NT2/D1 (cell line): ENCODE measurements around the gene RC3H2.
A peak's percentile ranks its signal among the peaks of the same experiment; 100 is the strongest.
"Not testable (repeated sequence)": the region's sequence is repeated elsewhere in the genome, so short reads cannot be mapped to it uniquely, and the experiment has no call there.

Experiments
- DNase-seq: peaks from one replicate; pipeline ENCODE4 v3.0.0-alpha.2; 2011; ENCODE audit warnings: low read depth, low spot score
- H3K27me3 ChIP-seq: 2 replicates; pipeline ENCODE4 v1.6.0; 2011; ENCODE audit warnings: mild to moderate bottlenecking; ENCODE audit not compliant: insufficient read length, insufficient read depth
- H3K36me3 ChIP-seq: 2 replicates; pipeline ENCODE4 v1.6.1; 2011; ENCODE audit warnings: mild to moderate bottlenecking, low read length, mixed read lengths; ENCODE audit not compliant: insufficient read depth, insufficient read length
- H3K4me1 ChIP-seq: 2 replicates; pipeline ENCODE4 v1.5.1; 2011; ENCODE audit not compliant: insufficient read depth, insufficient read length
- H3K4me3 ChIP-seq: 2 replicates; pipeline ENCODE4 v1.5.1; 2011; ENCODE audit warnings: low read depth; ENCODE audit not compliant: insufficient read length
- H3K9ac ChIP-seq: 2 replicates; pipeline ENCODE4 v1.6.0; 2011; ENCODE audit warnings: low read depth; ENCODE audit not compliant: insufficient read length
- H3K9me3 ChIP-seq: 2 replicates; pipeline ENCODE4 v1.5.1; 2011; ENCODE audit warnings: mild to moderate bottlenecking, low read length; ENCODE audit not compliant: insufficient read depth
- SUZ12 ChIP-seq: IDR thresholded peaks from 2 replicates; pipeline ENCODE4 v1.6.1; 2011; ENCODE audit not compliant: insufficient read length, insufficient read depth; ENCODE audit errors: extremely low read depth
- YY1 ChIP-seq: IDR thresholded peaks from 2 replicates; pipeline ENCODE4 v1.6.1; 2011; ENCODE audit not compliant: insufficient read length, insufficient read depth
- ZNF274 ChIP-seq: IDR thresholded peaks from 2 replicates; pipeline ENCODE4 v1.6.1; 2011; ENCODE audit warnings: mild to moderate bottlenecking, low read depth, low read length

Gene RC3H2

GRCh38 chr9:122841501-122841900 is 63.7 kb downstream of the RC3H2 start:
- Histone ChIP-seq H3K9me3 (no peaks in the 10 kb centered on the region), H3K4me1 (no peaks in the 10 kb centered on the region), H3K4me3 (no peak overlapping the region), H3K27me3 (no peaks in the 10 kb centered on the region), H3K36me3 (peaks cover under 1% of the 10 kb centered on the region), H3K9ac (no peak overlapping the region)
- DNase-seq = no peak
- TF ChIP-seq SUZ12 (no peak), YY1 (no peak), ZNF274 (no peak)

- not testable (repeated sequence) for H3K9me3 ChIP-seq, H3K4me1 ChIP-seq, H3K36me3 ChIP-seq, DNase-seq, H3K4me3 ChIP-seq, H3K9ac ChIP-seq, H3K27me3 ChIP-seq
Measured at GRCh38 chr9:122838441-122838840, 66.7 kb downstream of the RC3H2 start.

- Histone ChIP-seq H3K9ac (no peak overlapping the region), H3K27me3 (no peaks in the 10 kb centered on the region), H3K9me3 (no peaks in the 10 kb centered on the region), H3K4me1 (no peaks in the 10 kb centered on the region), H3K36me3 (no peaks in the 10 kb centered on the region), H3K4me3 (no peak overlapping the region)
- no peak for TF ChIP-seq ZNF274
- no peak for TF ChIP-seq YY1
- no peak for TF ChIP-seq SUZ12
- no peak for DNase-seq
Measured at GRCh38 chr9:122837266-122837850, 67.8 kb downstream of the RC3H2 start.

- no peak for TF ChIP-seq ZNF274
- no peak for TF ChIP-seq SUZ12
- TF ChIP-seq YY1 = no peak
- H3K4me1 ChIP-seq = peaks cover 1% of the 10 kb centered on the region
- no peaks in the 10 kb centered on the region for H3K27me3 ChIP-seq
- H3K9ac ChIP-seq = no peak overlapping the region
- no peak overlapping the region for H3K4me3 ChIP-seq
- H3K36me3 ChIP-seq = no peaks in the 10 kb centered on the region
- no peaks in the 10 kb centered on the region for H3K9me3 ChIP-seq
- DNase-seq = no peak
Measured at GRCh38 chr9:122835313-122835731, 69.8 kb downstream of the RC3H2 start.

DNA sequence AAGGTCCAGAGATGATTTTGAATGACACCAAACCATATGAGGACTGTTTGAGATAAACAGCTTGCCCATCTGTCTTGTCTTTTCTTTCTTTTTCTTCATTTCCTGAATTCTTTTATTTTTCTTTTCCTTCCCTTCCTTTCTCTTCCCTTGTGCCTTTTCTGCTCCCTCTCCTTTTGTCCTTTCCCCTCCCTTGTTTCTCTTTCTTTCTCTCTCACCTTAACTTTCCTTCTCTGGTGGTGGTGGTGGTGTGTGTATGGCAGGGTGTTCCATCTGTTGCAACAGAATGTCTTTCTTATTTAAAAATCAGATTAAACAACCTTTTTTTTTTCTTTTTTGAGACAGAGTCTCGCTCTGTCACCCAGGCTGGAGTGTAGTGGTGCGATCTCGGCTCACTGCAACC is 73.0 kb downstream of the RC3H2 start:
- no peaks in the 10 kb centered on the region for H3K36me3 ChIP-seq
- no peak for TF ChIP-seq ZNF274
- no peak overlapping the region for H3K4me3 ChIP-seq
- no peaks in the 10 kb centered on the region for H3K9me3 ChIP-seq
- peaks cover 1% of the 10 kb centered on the region for H3K4me1 ChIP-seq
- DNase-seq = no peak
- H3K27me3 ChIP-seq = no peaks in the 10 kb centered on the region
- no peak overlapping the region for H3K9ac ChIP-seq

DNA sequence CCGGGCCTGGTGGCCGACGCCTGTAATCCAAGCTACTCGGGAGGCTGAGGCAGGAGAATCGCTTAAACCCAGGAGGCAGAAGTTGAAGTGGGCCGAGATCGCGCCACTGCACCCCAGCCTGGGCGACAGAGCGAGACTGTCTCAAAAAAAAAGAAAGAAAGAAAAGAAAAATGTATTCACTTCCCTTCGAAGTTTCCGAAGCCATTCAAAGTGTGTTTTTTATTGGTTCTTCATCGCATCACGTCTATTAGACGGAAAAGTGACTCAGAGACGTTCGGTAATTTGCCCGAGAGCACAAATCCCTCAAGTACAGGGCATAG is 76.2 kb downstream of the RC3H2 start:
- not testable (repeated sequence) for H3K27me3 ChIP-seq, H3K4me1 ChIP-seq, H3K9ac ChIP-seq, H3K9me3 ChIP-seq, DNase-seq, H3K4me3 ChIP-seq
- H3K36me3 ChIP-seq = peaks cover 27% of the 10 kb centered on the region

- peak; percentile 9 for DNase-seq
- H3K4me1 ChIP-seq = peaks cover 1% of the 10 kb centered on the region
- no peaks in the 10 kb centered on the region for H3K9me3 ChIP-seq
- TF ChIP-seq YY1 (no peak), SUZ12 (no peak), ZNF274 (no peak)
- H3K9ac ChIP-seq = peak overlapping the region; percentile 99
- peak overlapping the region; percentile 80 for H3K4me3 ChIP-seq
- no peaks in the 10 kb centered on the region for H3K27me3 ChIP-seq
- peaks cover 38% of the 10 kb centered on the region for H3K36me3 ChIP-seq
Measured at GRCh38 chr9:122827761-122828093, 77.4 kb downstream of the RC3H2 start.

GRCh38 chr9:122822938-122823337 is 82.2 kb downstream of the RC3H2 start:
- no peaks in the 10 kb centered on the region for H3K9me3 ChIP-seq
- TF ChIP-seq YY1 (no peak), SUZ12 (no peak), ZNF274 (no peak)
- H3K9ac ChIP-seq = no peak overlapping the region
- H3K36me3 ChIP-seq = peaks cover 76% of the 10 kb centered on the region
- no peak for DNase-seq
- no peaks in the 10 kb centered on the region for H3K4me1 ChIP-seq
- H3K27me3 ChIP-seq = no peaks in the 10 kb centered on the region
- H3K4me3 ChIP-seq = no peak overlapping the region

GRCh38 chr9:122822056-122822455 is 83.1 kb downstream of the RC3H2 start:
- Histone ChIP-seq H3K9ac (no peak overlapping the region), H3K9me3 (no peaks in the 10 kb centered on the region)
- TF ChIP-seq YY1 (no peak), SUZ12 (no peak), ZNF274 (no peak)

More at GRCh38 chr9:122822056-122822455, 83.1 kb downstream of the RC3H2 start:
- DNase-seq = no peak
- H3K4me1 ChIP-seq = no peaks in the 10 kb centered on the region
- H3K4me3 ChIP-seq = no peak overlapping the region
- H3K27me3 ChIP-seq = no peaks in the 10 kb centered on the region
- peaks cover 82% of the 10 kb centered on the region for H3K36me3 ChIP-seq
